ENCODE results near the gene KRTAP12-2.
"Not testable (repeated sequence)": the region's sequence is repeated elsewhere in the genome, so short reads cannot be mapped to it uniquely, and the experiment has no call there.

Gene KRTAP12-2

GRCh38 chr21:44649521-44650100 is 17.1 kb downstream of the KRTAP12-2 start:
- no peak for DNase-seq

DNA sequence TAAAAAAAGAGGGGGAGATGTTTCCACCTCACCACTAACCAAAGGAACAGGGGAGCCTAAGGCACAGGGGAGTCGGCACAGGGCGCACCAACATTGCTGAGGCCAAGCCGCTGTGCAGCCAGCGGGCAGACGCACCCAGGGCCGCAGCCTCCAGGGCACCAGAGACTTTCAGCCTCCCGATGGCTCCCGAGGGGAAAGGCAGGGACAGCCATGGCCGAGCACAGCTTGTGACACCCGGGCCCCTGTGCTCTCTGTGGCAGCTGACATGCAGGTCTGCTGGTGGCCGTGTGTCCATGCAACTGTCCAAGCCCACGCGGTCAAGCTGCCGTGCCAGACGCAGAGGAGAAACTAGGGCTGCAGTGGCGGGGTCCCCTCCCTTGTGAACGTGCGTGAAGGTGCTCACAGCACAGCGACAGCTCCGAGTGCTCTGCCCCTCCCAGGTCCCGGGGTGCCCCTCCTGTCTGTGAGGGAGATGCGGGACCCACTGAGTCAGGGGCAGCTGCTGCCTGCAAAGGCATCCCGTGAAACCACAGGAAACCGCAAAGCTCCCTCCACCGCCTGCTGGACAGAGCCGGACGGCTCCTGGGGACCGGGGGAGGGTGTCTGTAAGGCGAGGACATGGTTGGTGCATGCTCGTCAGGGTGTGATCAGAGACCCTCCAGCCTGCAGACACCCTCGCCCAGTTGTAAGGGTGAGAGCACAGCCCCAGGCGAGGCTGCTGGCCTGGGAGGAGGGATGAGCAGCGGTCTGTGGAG is 18.0 kb downstream of the KRTAP12-2 start:
- DNase-seq, result no peak

DNA sequence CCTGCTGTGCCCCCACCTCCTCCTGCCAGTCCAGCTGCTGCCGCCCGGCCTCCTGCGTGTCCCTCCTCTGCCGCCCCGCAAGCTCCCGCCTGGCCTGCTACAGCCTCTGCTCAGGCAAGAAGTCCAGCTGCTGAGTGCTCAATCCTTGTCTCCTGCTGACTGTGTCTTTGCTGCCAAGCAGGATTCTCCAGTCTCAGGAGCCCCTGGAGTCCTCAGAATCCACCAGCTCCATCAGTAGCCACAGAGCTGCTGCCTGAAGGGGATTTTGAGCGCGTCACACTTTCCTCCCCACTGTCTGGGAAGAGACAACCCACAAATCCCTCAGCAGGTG is 19.5 kb downstream of the KRTAP12-2 start:
- DNase-seq, result no peak

DNA sequence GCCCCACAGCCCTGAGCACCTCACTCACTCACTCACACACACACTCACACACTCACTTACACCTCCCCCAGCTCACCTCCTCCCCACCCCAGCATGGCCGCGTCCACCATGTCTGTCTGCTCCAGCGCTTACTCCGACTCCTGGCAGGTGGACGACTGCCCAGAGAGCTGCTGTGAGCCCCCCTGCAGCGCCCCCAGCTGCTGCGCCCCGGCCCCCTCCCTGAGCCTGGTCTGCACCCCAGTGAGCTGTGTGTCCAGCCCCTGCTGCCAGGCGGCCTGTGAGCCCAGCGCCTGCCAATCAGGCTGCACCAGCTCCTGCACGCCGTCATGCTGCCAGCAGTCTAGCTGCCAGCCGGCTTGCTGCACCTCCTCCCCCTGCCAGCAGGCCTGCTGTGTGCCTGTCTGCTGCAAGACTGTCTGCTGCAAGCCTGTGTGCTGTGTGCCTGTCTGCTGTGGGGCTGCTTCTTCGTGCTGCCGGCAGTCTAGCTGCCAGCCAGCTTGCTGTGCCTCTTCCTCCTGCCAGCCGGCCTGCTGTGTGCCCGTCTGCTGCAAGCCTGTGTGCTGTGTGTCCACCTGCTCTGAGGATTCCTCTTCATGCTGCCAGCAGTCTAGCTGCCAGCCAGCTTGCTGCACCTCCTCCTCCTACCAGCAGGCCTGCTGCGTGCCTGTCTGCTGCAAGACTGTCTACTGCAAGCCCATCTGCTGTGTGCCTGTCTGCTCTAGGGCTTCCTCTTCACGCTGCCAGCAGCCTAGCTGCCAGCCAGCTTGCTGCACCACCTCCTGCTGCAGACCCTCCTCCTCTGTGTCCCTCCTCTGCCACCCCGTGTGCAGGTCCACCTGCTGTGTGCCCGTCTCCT is 20.1 kb downstream of the KRTAP12-2 start, which contains the start of gene KRTAP10-11:
TSS of gene KRTAP10-11 (plus strand) at position 49 of the 856 bp plus-strand sequence. CDS start at position 94, 45 bp downstream.
- not testable (repeated sequence) for DNase-seq

- DNase-seq, result no peak
These were observed 21.8 kb downstream of the KRTAP12-2 start for GRCh38 chr21:44644878-44645277.

DNA sequence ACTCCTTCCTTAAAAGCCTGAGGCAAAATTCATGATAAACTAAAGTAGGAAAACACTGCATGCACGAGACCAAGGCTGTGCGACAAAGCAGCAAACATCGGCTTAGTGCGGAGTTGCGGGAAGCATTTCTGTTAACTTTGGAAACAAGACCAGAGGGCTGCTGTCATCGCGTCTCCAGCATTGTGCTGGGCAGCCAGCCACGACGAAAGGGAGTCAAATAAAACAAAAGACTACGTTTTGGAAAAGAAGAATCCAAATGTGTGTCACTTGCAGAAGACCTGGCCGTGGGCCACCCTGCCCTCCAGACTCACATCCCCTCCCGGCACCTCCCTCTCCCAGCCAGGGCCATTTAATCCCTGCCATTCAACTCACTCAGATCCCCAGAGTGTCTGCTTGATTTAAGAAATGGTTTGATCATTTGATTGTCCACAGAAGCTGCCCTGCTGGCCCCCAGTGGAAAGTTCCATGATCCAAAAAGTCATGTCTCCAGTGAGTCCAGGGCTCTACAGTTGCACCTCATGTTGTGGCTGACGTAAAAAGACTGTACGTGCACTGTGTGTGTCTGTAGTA is 22.9 kb downstream of the KRTAP12-2 start:
- no peak for DNase-seq

- DNase-seq, result no peak
These were observed 26.0 kb downstream of the KRTAP12-2 start for GRCh38 chr21:44640761-44641160.

DNA sequence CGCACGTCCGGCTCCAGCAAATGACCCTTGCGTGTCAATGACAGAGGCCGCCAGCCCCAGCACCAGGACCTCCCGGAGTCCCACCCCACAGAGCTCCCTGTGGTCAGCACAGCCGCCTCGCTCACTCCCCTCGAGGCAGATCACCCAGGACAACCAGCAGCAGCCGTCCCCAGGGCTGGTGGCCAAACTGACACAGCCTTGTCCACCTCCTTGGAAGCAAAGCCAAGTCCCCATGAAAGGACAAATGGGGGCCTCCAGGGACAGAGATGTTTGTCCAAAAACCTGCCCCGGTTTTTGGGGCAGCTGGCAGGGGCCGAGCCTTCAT is 27.4 kb downstream of the KRTAP12-2 start:
- no peak for DNase-seq

DNA sequence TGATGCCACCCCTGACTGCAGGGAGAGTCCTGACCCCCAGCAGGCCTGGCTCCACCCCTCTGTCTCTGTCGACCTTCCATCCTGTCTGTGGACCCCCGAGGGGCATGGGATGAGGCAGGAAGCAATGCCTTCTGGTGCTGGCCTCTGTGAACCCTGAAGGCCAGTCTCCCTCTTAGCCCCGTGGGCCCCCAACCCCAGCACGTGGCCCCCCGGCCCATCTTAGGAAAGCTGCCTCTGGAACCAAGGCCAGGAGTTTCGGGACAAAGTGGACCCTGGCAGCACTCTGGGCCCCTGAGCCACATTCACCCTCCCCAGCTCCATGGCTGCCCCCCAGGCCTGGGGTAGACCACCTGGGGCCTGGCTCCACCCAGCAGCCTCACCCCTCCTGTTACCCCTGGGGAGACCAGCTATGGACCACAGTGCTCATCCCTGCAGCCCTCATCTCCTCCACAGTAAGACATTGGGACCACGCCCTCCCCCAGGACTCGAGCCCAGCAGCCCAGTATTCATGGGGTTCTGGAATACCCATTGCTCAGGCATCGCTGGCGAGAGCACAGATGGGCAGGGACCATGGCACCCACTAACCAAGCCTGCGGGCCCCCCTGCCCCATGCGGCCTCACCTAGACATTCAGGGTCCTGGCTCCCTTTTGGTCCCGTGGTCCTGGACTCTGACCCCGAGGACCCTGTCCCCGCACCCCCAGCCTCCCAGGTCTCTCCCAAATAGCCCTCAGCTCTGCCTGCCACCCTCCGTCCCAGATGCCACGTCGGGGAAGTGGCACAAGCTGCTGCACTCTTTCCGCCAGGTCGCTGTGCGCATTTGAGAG is 28.0 kb downstream of the KRTAP12-2 start:
- not testable (repeated sequence) for DNase-seq

DNA sequence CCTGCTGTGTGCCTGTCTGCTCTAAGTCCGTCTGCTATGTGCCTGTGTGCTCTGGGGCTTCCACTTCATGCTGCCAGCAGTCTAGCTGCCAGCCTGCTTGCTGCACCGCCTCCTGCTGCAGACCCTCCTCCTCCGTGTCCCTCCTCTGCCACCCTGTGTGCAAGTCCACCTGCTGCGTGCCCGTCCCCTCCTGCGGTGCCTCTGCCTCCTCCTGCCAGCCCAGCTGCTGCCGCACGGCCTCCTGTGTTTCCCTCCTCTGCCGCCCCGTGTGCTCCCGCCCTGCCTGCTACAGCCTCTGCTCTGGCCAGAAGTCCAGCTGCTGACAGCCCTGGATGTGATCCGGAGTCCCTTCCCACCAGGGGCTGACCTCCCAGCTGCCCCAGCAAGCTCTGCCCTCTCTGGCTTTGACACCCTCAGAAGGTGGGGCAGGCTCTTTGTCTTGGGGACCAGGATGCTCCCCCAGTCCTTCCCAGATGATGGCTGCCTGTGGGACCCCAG is 28.8 kb downstream of the KRTAP12-2 start:
- not testable (repeated sequence) for DNase-seq

DNA sequence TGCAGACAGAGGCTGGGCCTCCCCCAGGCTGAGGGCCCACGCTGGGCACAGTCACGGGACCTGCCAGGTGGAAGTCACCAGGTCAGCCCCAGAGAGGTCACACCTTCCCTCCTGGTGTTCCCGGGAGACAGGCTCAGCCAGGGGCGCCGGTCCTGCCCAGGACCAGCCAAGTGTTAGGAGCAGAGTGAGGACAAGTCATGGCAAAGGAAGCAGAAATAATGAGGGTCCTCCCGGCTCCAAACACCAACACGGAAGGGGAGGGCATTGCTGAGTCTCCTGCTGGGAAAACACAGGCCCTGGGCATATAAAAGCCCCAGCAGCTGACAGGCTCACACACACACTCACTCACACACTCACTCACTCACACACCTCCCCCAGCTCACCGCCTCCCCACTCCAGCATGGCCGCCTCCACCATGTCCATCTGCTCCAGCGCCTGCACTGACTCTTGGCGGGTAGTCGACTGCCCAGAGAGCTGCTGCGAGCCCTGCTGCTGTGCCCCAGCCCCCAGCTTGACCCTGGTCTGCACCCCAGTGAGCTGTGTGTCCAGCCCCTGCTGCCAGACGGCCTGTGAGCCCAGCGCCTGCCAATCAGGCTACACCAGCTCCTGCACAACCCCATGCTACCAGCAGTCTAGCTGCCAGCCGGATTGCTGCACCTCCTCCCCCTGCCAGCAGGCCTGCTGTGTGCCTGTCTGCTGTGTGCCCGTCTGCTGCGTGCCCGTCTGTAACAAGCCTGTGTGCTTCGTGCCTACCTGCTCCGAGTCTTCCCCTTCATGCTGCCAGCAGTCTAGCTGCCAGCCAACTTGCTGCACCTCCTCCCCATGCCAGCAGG is 29.5 kb downstream of the KRTAP12-2 start, which contains the start of gene KRTAP10-10:
TSS of gene KRTAP10-10 (plus strand) at position 339 of the 833 bp plus-strand sequence. CDS start at position 401, 62 bp downstream.
- no peak for DNase-seq

DNA sequence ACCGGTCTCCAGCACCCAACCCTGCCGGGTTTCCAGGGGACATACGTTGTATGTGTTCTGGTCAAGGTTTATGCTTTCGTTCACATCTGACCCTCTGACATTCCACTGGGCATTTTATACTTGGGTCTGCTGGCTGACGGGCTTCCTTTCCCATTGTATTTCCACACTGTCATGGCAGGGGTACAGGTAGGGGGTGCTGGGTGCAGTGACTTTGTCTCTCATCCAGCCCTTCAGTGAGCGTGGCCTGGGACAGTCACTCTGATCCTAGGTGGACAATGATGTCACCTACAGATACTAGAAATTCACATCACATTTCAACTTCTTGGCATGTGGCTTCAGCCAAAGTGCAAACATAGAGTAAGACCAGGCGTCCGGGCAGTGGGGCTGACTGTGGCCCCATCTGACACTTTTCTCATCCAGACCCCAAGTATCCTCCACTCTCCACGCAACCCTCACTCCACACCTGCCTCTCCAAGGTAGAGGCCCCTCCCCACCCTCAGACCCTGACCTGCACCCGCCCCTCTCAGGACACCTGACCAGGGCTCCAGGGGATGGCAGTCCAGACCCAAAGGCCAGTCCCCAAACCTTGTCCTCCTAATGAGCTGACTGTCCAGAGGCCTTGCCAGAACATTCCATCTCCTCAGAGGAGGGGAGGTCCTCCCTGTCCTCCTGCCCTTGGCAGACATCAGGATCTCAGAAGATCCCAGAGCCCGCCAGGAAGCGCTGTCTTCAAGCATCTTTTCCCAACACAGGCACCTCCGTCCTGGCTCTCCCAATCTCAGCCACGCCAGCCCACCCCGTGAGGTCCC is 30.3 kb downstream of the KRTAP12-2 start:
- no peak for DNase-seq

DNA sequence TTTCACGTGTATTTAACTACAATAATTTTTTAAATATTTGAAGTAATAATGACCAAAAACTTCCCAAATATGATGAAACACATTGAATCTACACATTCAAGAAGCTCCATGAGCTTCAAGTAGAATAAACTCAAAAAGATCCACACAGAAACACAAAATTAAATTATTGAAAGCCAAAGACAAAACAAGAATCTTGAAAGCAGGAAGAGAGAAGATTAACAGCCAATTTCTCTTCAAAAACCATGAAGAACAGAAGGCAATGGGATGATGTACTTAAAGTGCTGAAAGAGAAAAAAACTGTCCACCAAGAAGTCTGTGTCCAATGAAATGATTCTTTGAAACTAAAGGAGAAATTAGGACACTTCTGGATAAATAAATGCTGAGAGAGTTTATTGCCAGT is 34.7 kb downstream of the KRTAP12-2 start:
- no peak for DNase-seq

DNA sequence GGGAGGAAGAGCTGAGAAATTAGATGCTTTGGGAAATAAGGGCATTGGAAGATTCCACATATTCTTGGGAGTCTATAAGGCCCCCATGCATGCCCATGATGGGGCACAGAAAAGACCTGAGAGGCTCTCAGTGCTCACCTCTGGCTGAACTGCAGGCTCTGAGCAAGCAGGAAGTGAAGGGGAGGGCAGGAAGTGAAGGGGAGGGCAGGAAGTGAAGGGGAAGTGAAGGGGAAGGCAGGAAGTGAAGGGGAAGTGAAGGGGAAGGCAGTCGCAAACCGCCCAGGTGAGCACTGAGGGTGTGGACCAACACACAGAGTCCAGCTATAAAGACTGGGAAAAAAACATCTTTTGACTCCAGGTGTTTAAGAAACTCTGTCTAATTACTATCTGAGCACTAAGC is 36.3 kb downstream of the KRTAP12-2 start:
- no peak for DNase-seq

GRCh38 chr21:44628707-44629391 is 37.9 kb downstream of the KRTAP12-2 start:
- DNase-seq, result no peak

DNA sequence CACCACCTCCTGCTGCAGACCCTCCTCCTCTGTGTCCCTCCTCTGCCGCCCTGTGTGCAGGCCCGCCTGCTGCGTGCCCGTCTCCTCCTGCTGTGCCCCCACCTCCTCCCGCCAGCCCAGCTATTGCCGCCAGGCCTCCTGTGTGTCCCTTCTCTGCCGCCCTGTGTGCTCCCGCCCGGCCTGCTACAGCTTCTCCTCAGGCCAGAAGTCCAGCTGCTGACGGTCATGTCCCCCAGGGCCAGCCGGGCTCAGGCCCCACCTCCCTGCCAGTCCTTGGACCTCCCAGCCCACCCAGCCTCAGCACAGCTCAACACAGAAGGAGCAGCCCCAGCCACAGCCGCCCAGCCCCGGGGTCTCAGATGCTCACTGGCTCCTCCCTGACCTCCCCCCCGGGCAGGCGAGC is 38.9 kb downstream of the KRTAP12-2 start:
- DNase-seq, result not testable (repeated sequence)

- DNase-seq, result not testable (repeated sequence)
These were observed 39.4 kb downstream of the KRTAP12-2 start for GRCh38 chr21:44627181-44627822.

GRCh38 chr21:44626673-44627143 is 40.0 kb downstream of the KRTAP12-2 start, which contains the start of gene KRTAP10-9:
Gene KRTAP10-9, plus strand, starts transcription at chr21:44627093. Its CDS starts 79 bp downstream, at chr21:44627172.
- no peak for DNase-seq

- DNase-seq, result no peak
These were observed 40.5 kb downstream of the KRTAP12-2 start for GRCh38 chr21:44626262-44626661.
